HAP-1 (cell line): ENCODE results near the gene FURIN.

ENCODE experiments used
- DNase-seq, 2 experiments: peaks; one replicate each; pipeline ENCODE4 v3.0.0-alpha.2; 2016 to 2020; ENCODE audit warnings: low spot score in 2 of 2
- H3K27me3 ChIP-seq: fragments of 250-450 bp; sonication (Bioruptor Pico); 2 replicates; pipeline ENCODE4 v1.5.1; 2020; ENCODE audit warnings: low read depth, mild to moderate bottlenecking, moderate library complexity
- H3K36me3 ChIP-seq: fragments of 250-450 bp; sonication (Bioruptor Pico); replicated peaks from 2 replicates; pipeline ENCODE4 v1.5.1; 2020; ENCODE audit warnings: mild to moderate bottlenecking
- H3K4me1 ChIP-seq: fragments of 250-450 bp; sonication (Bioruptor Pico); 2 replicates; pipeline ENCODE4 v1.5.1; 2020; ENCODE audit warnings: mild to moderate bottlenecking
- H3K4me3 ChIP-seq: fragments of 250-450 bp; sonication (Bioruptor Pico); 2 replicates; pipeline ENCODE4 v1.5.1; 2020; ENCODE audit warnings: mild to moderate bottlenecking, moderate library complexity
- H3K9me3 ChIP-seq: fragments of 250-450 bp; sonication (Bioruptor Pico); 2 replicates; pipeline ENCODE4 v1.5.1; 2020; ENCODE audit warnings: mild to moderate bottlenecking, moderate library complexity
- in situ Hi-C: fragments of 300-500 bp; cut with MboI; formaldehyde crosslinking; loops from 3 replicates; pipeline ENCODE4 v1.14.3; 2020; ENCODE audit warnings: low sequenced_read_pairs, inconsistent platforms, mixed read lengths

The FURIN gene

DNA sequence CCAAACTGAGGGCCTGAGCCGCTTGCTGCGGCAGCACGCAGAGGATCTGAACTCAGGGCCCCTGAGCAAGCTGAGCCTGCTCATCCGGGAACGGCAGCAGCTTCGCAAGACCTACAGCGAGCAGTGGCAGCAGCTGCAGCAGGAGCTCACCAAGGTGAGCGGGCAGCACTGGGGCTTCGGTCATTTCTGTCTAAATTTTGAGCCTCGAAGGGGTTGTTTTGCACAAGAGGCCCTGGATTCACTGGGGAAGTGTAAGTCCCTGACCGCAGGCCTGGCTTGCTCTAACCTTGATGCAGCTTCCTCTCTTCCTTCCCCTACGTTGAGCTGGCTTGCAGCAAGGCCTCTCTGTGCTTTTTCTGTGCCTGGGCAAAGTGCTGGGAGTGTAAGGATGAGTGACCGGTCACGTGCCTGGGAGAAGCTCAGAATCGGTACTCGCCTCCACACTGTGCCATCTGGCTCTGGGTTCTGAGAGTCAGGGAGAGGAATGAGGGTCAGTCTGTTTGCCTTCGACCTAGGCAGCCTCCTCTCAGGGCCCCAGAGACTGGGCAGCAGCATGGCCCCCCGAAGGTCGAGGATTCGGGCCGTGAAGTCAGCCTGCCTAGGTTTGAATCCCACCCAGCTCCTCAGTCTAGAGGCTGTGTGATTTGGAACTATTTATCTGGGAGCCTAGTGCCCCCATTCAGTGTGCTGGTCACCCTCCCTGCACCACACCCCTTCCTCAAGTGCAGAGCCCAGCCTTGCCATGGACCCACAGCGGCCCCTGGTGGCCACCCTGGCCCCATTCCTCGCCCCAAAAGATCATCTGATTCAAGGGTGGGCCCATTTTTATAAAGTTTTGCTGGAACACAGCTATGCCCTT, 17.3 kb downstream of the FURIN start:
- peaks cover 11% of the 10 kb centered on the region for H3K36me3 ChIP-seq
- H3K4me3 ChIP-seq = no peak overlapping the region

GRCh38 chr15:90886291-90886614, 17.9 kb downstream of the FURIN start:
- Histone ChIP-seq H3K4me3 (no peak overlapping the region), H3K9me3 (no peaks in the 10 kb centered on the region), H3K4me1 (peaks cover 14% of the 10 kb centered on the region), H3K36me3 (peaks cover 8% of the 10 kb centered on the region), H3K27me3 (no peaks in the 10 kb centered on the region)
- in situ Hi-C loops = loop anchor here (5.0 to 25.0 kb wide), 3 partner anchors 239 to 561 kb away; no protein-coding TSS in a partner anchor
- no peak for DNase-seq

More for the DNA sequence above, 17.3 kb downstream of the FURIN start:
- Histone ChIP-seq H3K27me3 (no peaks in the 10 kb centered on the region), H3K9me3 (no peaks in the 10 kb centered on the region), H3K4me1 (peaks cover 14% of the 10 kb centered on the region)
- in situ Hi-C loops = loop anchor here (5.0 to 25.0 kb wide), 3 partner anchors 238 to 561 kb away; no protein-coding TSS in a partner anchor
- DNase-seq = peak; percentile 70 to 93

- Histone ChIP-seq H3K36me3 (0 out of 2 replicates have a peak, but pooled peaks cover 4% of the 10 kb centered on the region), H3K9me3 (no peaks in the 10 kb centered on the region), H3K4me1 (peaks cover 14% of the 10 kb centered on the region), H3K27me3 (no peaks in the 10 kb centered on the region), H3K4me3 (no peak overlapping the region)
- in situ Hi-C loops = loop anchor here (5.0 to 25.0 kb wide), 3 partner anchors 240 to 562 kb away; no protein-coding TSS in a partner anchor
- no peak for DNase-seq
Observed at GRCh38 chr15:90887037-90887481, 18.7 kb downstream of the FURIN start.

DNA sequence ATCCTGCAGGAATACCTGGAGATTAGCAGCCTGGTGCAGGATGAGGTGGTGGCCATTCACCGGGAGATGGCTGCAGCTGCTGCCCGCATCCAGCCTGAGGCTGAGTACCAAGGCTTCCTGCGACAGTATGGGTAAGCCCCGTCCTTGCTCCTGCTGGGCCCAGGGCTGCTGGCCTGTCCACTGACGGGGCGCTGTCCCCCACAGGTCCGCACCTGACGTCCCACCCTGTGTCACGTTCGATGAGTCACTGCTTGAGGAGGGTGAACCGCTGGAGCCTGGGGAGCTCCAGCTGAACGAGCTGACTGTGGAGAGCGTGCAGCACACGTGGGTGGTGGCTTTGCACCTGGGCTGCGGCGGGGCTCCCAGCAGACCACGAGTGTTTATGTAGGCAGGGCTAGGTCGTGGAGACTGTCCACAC, 20.9 kb downstream of the FURIN start:
- Histone ChIP-seq H3K4me1 (peaks cover 4% of the 10 kb centered on the region; the same call in 1 of the 2 replicates), H3K4me3 (no peak overlapping the region), H3K27me3 (no peaks in the 10 kb centered on the region), H3K9me3 (no peaks in the 10 kb centered on the region), H3K36me3 (peaks cover 5% of the 10 kb centered on the region)
- in situ Hi-C loops = loop anchor here (5.0 to 25.0 kb wide), 3 partner anchors 242 to 565 kb away; no protein-coding TSS in a partner anchor
- no peak for DNase-seq

GRCh38 chr15:90889736-90890456, 21.5 kb downstream of the FURIN start:
- Histone ChIP-seq H3K4me1 (no peaks in the 10 kb centered on the region), H3K9me3 (no peaks in the 10 kb centered on the region), H3K27me3 (no peaks in the 10 kb centered on the region), H3K36me3 (peaks cover 5% of the 10 kb centered on the region), H3K4me3 (no peak overlapping the region)
- in situ Hi-C loops = loop anchor here (5.0 to 25.0 kb wide), 3 partner anchors 243 to 565 kb away; no protein-coding TSS in a partner anchor
- DNase-seq = no peak

- Histone ChIP-seq H3K9me3 (no peaks in the 10 kb centered on the region), H3K36me3 (peaks cover 5% of the 10 kb centered on the region), H3K27me3 (no peaks in the 10 kb centered on the region), H3K4me1 (no peaks in the 10 kb centered on the region), H3K4me3 (no peak overlapping the region)
- in situ Hi-C loops = loop anchor here (25.0 kb wide), 1 partner anchor 404 kb away; no protein-coding TSS in a partner anchor
- DNase-seq = no peak
Observed at GRCh38 chr15:90890839-90891238, 22.5 kb downstream of the FURIN start.

GRCh38 chr15:90891346-90891949, 23.1 kb downstream of the FURIN start:
- in situ Hi-C loops = loop anchor here (25.0 kb wide), 1 partner anchor 404 kb away; no protein-coding TSS in a partner anchor
- H3K27me3 ChIP-seq = no peaks in the 10 kb centered on the region
- DNase-seq = no peak
- H3K4me3 ChIP-seq = no peak overlapping the region
- no peaks in the 10 kb centered on the region for H3K4me1 ChIP-seq
- peaks cover 5% of the 10 kb centered on the region for H3K36me3 ChIP-seq
- no peaks in the 10 kb centered on the region for H3K9me3 ChIP-seq

DNA sequence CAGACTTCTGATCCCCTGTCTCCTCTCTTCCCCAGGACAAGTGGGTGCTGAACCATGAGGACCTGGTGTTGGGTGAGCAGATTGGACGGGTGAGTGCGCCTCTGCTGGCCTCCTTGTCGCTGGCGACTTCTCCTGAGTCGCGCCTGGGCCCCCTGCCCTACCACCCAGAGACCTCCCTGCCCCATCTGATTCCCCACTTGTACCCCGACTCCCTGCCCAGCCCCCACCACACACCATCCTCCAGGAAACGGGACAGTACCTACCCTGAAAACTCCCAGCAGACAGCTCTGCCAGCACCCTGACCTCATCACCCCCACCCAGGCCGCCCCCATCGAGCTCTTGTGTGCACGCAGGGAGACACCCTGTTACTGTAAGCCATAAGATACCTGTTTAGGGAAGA, 23.6 kb downstream of the FURIN start:
- H3K27me3 ChIP-seq = no peaks in the 10 kb centered on the region
- no peaks in the 10 kb centered on the region for H3K9me3 ChIP-seq
- in situ Hi-C loops = loop anchor here (25.0 kb wide), 1 partner anchor 405 kb away; no protein-coding TSS in a partner anchor
- DNase-seq = no peak
- H3K36me3 ChIP-seq = peaks cover 5% of the 10 kb centered on the region
- no peak overlapping the region for H3K4me3 ChIP-seq
- H3K4me1 ChIP-seq = no peaks in the 10 kb centered on the region

DNA sequence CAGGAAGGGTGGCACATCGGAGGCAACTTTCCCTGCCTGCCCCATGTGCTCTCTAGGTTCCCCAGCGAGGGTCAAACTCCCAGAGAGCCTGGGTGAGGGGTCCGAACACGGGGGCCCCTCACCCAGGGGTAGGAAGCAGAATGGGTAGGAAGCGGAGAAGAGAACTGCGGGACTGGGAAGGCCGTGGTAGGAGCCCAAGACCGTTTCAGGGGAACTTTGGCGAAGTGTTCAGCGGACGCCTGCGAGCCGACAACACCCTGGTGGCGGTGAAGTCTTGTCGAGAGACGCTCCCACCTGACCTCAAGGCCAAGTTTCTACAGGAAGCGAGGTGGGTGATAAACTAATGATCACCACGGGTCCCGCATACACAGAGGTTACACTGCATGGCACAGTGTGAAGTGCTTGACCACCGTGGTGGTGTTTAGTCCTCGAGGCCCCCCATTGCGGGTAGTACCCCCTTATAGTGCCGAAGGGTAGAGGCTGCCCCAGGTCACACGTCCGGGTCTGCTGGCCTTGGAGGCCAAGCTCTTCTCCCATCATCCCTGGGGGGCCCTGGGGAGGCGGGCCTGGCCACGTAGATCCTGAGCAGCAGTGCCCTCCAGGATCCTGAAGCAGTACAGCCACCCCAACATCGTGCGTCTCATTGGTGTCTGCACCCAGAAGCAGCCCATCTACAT, 24.2 kb downstream of the FURIN start:
- Histone ChIP-seq H3K4me3 (no peak overlapping the region; the same call in 1 of the 2 replicates), H3K9me3 (no peaks in the 10 kb centered on the region), H3K36me3 (peaks cover 5% of the 10 kb centered on the region), H3K4me1 (no peaks in the 10 kb centered on the region), H3K27me3 (no peaks in the 10 kb centered on the region)
- in situ Hi-C loops = loop anchor here (25.0 kb wide), 1 partner anchor 405 kb away; no protein-coding TSS in a partner anchor
- no peak for DNase-seq

- DNase-seq = peak in 1 of 2 experiments; percentile 62
- Histone ChIP-seq H3K36me3 (peaks cover 5% of the 10 kb centered on the region), H3K4me3 (peak overlapping the region; percentile 28), H3K27me3 (no peaks in the 10 kb centered on the region), H3K4me1 (no peaks in the 10 kb centered on the region), H3K9me3 (no peaks in the 10 kb centered on the region; the same call in 1 of the 2 replicates)
- in situ Hi-C loops = loop anchor here (25.0 kb wide), 1 partner anchor 406 kb away; no protein-coding TSS in a partner anchor
Observed at GRCh38 chr15:90893175-90894090, 25.0 kb downstream of the FURIN start.

GRCh38 chr15:90895571-90896117, 27.3 kb downstream of the FURIN start:
- Histone ChIP-seq H3K4me1 (no peaks in the 10 kb centered on the region), H3K27me3 (no peaks in the 10 kb centered on the region), H3K4me3 (no peak overlapping the region), H3K36me3 (peaks cover 5% of the 10 kb centered on the region), H3K9me3 (no peaks in the 10 kb centered on the region; the same call in 1 of the 2 replicates)
- in situ Hi-C loops = loop anchor here (25.0 kb wide), 1 partner anchor 408 kb away; no protein-coding TSS in a partner anchor
- DNase-seq = peak in 1 of 2 experiments; percentile 33
